Esophagus mucosa (tissue), 1 donor: ENCODE measurements around the gene SEMA4D. TPM values are rescaled to one million over a fixed set of nuclear protein-coding genes. Genes with fewer than 3 reads are reported as not detected.
A peak's percentile ranks its signal among the peaks of the same experiment; 100 is the strongest.
"Not testable (repeated sequence)": the region's sequence is repeated elsewhere in the genome, so short reads cannot be mapped to it uniquely, and the experiment has no call there.

Experiments used
- ATAC-seq: fragments of 200-7000 bp; cut with Tn5 transposase; one replicate; pipeline ENCODE4 v1.9.1; 2020
- total RNA-seq: library from RNA; stranded (reverse); gene quantifications from one replicate; pipeline ENCODE4 v1.2.4, GENCODE V29; 2023
- donor health status: DM: yes; HTN: yes; CAD: no.

Gene SEMA4D
- total RNA-seq, 1 donor from 2014 or later, result 30.4 TPM

DNA sequence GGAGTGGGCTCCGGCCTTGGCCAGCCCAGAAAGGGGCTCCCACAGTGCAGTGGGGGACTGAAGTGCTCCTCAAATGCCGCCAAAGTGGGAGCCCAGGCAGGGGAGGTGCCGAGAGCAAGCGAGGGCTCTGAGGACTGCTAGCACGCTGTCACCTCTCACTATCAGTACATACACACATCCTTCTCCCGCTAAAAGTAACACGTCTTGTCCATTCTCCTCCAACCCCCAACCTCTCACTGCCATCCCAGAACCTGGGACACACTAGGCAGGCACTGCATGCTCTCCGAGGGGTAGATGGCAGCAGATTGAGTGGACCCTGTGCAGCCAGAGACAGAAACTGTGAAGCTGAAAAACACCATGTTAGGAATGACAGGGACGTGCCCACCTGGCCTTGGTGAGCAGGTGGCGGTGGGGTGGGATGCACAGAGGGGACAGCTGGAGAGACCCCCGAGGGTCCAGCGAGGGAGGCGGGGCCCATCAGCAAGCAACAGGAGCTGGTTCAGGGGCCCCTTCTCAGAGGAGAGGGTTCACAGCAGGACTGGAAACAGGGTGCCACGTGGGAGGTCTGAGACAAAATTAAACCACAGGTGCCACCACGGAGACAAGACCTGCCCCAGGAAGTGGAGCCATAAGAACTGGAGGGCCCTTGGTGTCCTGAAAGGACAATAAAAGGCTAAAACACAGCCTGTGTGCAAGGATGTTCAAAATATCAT, 16.9 kb downstream of the SEMA4D start:
- no peak for ATAC-seq

DNA sequence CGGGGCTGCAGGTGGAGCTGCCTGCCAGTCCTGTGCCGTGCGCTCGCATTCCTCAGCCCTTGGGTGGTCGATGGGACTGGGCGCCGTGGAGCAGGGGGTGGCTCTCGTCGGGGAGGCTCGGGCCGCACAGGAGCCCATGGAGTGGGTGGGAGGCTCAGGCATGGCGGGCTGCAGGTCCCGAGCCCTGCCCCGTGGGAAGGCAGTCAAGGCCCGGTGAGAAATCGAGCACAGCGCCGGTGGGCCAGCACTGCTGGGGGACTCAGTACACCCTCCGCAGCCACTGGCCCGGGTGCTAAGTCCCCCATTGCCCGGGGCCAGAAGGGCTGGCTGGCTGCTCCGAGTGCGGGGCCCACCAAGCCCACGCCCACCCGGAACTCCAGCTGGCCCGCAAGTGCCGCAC, 17.5 kb downstream of the SEMA4D start:
- ATAC-seq, result not testable (repeated sequence)

DNA sequence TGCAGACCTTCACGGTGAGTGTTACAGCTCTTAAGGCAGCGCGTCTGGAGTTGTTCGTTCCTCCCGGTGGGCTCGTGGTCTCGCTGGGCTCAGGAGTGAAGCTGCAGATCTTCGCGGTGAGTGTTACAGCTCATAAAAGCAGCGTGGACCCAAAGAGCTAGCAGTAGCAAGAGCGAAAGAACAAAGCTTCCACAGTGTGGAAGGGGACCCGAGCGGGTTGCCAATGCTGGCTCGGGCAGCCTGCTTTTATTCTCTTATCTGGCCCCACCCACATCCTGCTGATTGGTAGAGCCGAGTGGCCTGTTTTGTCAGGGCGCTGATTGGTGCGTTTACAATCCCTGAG, 18.3 kb downstream of the SEMA4D start:
- not testable (repeated sequence) for ATAC-seq

DNA sequence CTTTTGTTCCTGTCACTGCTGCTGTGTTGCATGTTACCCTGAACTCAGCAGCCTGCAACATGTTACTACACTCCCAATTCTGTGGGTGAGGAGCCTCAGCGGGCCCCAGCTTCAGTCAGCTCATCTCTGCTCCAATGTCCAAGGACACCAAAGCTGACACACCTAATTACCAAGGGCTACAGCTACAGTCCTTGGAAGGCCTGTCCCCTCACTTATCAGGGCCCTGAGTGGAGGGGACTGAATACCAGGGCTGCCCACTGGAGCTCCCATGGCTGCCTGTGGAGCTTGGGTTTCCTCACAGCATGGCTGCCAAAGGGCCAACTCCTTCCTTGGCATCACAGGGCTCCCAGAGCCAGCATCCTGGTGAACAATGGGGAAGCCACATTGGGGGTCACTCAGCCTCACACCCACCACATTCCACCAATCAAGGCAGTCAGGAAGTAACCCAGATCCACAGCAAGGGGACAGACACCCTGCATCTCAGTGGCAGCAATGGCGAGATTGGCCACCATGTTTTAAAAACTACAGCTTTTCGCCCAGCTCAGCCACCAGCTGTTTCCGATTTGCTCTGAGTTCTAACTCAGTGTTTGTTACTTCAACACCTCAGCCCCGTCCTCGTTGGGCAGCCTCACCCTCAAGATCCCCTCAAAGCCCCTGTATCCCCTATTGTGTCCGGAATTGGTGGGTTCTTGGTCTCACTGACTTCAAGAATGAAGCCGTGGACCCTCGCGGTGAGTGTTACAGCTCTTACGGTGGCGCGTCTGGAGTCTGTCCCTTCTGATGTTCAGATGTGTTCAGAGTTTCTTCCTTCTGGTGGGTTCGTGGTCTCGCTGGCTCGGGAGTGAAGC, 18.9 kb downstream of the SEMA4D start:
- no peak for ATAC-seq

DNA sequence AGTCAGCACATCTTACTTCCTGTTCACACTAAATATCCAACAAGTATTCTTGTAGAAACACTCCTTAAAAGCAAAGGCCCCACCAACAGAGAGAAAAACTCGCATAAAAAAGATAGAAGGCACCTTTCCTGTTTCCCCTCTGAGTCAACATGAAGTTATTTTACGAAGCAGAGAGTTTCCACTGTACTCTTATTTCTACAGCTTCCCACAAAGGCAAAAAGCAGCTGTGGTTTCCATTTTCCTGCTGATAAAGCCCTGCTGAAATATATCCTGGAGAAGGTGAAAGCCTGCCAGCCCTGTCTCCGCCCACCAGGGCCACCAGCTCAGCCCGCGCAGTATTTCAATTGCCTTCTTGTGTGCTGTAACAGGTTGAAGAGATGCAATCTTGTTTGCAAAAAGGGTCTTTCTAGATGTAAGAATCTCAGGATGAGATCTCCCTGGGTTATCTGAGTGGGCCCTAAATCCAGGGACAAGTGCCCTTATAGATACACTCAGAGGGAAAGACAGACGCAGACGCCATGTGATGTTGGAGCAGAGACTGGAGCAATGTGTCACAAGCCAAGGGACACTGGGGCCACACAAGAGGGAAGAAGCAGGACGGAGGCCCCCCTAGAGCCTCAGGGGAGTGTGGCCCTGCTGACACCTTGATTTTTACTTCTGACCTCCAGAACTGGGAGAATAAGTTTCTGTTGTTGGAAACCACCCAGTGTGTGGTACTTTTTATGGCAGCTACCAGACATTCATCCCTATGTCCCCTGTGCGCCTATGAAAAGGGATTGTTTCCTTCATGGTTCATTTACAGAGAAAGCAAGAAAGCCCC, 19.9 kb downstream of the SEMA4D start:
- no peak for ATAC-seq

DNA sequence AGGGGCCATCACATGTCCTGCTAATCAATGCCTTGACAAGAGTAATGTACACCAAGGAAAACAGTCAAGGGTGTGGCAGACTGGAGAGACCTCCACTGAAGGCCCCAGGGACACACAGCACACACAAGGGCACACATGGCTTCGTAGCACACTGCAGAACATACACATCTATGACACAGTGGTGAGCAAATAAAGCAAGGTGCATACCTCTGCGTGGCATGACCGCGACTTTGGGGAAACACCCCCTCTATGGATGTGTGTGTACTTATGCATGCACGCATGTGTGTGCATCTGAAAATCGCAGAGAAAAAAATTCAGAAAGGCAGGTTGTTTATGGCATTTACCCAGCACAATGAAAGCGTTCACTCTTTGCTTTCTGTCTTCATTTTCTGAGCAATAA, 20.5 kb downstream of the SEMA4D start:
- peak; percentile 21 for ATAC-seq

DNA sequence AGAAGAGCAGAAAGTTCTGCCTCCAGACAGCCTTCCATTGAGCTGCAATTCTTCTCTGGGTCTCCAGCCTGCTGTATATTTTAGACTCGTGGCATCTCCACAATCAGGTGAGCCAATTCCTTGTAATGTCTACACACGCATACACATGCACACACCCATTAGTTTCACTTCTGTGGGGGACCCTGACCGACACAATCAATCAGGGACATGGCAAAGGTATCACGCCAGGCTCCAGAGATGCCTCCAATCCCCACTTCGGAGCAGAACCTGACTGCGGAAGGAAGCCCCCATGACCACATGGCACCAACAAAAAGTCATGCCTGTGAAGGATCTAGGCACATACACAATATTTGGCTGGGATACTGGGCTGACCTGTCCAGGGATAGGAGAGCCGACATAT, 21.4 kb downstream of the SEMA4D start:
- ATAC-seq, result no peak

DNA sequence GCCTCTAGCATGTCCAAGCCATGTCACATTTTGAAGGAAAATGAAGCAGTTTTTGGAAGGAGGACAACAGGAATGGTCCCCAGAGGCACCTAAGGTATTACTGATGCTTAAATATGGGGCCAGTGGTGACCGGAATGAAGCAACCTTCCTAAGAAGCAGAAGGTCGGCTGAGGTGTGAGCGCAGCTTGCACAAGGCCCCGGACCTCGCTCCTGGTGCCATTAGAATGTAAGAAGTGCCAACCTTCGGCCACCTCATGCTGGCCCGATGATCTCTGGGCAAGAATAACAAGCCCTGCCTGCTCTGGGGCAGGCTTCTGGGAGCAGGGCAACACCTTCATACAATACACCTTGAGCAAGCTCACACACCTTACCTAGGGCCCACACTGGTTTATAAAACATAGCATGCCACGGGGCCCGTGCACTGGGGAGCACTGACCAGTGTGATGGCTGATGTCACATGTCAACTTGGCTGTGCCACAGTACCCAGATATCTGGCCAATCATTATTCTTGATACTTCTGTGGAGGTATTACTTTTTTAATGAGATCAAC, 21.9 kb downstream of the SEMA4D start:
- ATAC-seq, result peak; percentile 52

DNA sequence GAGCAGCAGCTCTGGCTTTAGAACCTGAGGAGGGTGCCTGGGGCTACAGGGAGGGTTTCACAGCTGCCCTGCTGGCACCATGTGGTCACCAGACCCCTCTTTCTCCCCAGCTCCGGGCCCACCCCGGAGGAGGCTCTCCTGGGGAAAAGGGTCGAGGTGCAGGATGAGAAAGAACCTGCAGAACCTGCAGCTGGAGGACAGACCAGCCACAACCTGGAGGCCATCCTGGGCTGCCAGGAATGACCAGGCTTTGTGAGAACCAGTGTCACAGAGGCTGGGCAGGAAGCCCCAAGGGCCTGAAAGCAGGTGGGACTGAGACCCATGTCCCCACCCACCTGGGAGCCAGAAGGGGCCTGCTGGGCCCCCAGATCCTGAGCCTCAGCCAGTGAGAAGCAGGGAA, 23.0 kb downstream of the SEMA4D start:
- ATAC-seq, result peak; percentile 7

DNA sequence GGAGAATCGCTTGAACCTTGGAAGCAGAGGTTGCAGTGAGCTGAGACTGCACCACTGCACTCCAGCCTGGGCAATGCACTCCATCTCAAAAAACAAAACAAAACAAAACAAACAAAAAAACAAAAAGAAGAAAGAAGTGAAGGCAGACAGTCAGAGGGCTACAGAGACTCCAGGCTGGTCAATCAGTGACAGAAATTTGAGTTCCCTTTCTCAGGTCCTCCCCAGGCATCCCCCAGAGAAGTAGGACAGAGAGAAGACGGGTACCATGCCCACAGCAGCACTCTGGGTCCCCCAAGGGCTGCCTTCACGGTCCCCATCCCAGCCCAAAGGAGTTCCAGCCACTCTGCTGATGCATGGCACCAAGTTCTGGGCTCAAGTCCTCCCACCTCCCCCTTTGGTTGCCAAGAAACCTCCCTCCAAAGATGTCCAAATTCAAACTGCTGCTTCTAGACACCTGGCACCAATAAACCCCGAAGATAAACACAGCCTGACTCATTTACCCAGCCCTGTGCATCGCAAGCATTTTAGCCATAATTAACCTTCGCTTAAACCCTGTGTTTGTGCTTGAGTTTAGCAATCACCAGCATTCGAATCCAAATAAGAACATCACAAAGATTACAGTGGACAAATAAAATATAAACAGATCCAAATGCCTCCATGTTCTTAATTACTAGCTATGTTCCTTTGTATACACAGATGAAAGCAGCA, 24.0 kb downstream of the SEMA4D start:
- ATAC-seq, result no peak

DNA sequence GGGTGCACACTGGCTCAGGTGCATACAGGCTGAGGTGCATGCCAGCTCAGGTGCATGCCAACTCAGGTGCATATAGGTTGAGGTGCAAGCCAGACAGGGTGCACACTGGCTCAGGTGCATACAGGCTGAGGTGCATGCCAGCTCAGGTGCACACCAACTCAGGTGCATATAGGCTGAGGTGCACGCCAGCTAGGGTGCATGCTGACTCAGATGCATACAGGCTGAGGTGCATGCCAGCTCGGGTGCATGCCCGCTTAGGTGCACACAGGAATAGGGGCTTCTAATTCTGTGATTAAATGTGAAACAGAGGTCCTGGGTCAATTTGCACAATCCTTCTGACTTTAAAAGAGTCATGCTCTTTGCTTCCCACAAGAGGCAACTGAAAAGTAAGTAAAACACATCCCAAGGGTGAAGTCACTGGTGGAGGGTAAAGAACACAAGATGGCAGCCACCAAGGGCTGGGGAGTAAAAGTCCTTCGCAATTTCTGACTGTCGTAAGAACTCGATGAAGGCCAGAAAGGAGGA, 26.1 kb downstream of the SEMA4D start:
- ATAC-seq, result not testable (repeated sequence)

DNA sequence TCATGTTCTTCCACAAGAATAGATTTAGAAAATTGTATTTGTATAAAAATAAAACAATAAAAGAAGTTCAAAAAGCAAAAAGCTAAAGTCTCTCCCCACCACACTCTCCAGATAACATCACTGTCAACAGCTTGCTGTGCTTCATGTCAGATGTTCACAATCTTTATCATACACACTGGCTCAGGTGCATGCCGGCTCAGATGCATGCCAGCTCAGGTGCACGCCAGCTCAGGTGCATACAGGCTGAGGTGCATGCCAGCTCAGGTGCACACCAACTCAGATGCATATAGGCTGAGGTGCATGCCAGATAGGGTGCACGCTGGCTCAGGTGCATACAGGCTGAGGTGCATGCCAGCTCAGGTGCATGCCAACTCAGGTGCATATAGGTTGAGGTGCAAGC, 26.5 kb downstream of the SEMA4D start:
- no peak for ATAC-seq

DNA sequence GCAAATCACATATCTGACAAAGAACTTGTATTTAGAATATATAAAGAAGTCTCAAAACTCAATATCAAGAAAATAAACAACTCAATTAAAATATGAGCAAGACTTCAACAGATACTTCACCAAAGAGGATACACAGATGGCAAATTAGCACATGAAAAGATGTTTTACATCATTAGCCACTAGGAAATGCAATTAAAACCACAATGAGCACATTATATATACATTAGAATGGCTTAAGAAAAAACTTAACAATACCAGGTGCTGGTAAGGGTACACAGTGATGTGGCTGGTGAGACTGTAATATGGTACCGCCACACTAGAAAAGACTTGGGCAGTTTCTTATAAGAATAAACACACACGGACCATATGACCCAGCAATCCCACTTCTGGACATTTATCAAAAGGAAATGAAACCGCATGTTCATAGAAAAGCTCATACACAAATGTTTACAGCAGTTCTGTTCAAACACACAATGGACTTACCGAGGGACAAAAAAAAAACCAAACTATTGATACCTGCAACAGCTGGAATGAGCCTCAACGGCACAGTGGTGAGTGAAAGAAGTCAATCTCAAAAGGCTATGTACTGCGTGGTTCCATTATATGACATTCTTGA, 27.6 kb downstream of the SEMA4D start:
- ATAC-seq, result no peak

DNA sequence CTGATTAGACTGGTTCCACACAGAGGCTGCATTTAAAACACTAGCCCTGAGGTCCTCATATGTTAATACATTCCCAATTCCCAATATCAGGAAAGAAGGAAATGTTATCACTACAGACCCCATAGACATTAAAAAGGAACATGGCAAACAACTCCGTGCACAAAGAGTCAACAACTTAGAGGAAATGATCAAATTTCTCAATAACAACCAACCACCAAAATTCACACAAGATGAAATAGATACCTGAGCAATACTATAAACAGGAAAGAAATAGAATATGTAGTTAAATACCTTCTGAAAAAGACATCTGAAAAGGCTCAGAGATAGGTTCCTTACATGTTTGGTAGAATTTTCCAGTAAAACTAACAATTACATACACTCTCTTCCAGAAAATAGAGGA, 28.9 kb downstream of the SEMA4D start:
- ATAC-seq, result no peak

DNA sequence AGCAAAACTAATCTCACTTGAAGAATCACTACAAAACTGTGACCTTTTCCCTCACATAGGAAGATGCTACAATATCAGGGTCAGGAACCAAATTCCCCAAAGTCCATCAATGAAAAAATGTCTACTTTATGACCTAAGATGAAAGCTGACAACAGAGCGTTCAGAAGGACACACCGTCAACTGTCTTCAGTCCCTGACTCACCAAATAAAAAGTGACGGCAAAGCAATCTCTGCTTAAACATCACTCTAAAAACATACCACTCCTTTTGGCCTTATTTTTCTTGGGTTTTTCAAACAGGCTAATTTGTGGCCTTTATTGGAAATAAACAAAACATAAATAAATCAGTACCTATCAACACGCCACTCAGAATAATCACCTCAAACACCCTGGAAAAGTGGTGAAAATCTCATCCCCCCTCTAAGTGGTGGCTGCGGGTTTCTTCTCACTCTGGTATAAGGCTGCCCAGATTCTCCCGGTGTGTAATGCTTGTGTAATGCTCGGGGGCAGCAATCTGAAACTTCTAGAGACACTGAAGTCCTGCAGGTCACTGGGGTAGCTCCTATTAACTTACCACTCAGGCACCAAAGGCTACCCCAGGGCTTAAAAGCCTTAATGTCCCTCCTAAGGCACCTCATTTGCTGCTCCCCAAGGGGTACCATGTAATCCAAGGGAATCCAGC, 29.5 kb downstream of the SEMA4D start:
- ATAC-seq, result no peak

DNA sequence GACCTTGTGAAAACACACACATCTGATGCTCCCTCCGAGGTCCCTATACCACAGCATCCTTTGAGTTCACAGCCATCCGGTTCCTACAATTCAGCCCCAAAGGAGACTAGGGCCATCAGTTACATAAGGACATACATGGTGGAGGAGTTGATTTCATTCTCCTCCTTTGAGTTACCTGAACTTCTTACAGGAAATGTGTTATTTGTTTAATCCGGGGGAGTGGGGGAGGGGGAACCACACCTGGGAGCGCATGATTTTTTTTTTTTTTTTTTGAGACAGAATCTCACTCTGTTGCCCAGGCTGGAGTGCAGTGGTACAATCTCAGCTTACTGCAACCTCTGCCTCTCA, 30.7 kb downstream of the SEMA4D start:
- no peak for ATAC-seq

DNA sequence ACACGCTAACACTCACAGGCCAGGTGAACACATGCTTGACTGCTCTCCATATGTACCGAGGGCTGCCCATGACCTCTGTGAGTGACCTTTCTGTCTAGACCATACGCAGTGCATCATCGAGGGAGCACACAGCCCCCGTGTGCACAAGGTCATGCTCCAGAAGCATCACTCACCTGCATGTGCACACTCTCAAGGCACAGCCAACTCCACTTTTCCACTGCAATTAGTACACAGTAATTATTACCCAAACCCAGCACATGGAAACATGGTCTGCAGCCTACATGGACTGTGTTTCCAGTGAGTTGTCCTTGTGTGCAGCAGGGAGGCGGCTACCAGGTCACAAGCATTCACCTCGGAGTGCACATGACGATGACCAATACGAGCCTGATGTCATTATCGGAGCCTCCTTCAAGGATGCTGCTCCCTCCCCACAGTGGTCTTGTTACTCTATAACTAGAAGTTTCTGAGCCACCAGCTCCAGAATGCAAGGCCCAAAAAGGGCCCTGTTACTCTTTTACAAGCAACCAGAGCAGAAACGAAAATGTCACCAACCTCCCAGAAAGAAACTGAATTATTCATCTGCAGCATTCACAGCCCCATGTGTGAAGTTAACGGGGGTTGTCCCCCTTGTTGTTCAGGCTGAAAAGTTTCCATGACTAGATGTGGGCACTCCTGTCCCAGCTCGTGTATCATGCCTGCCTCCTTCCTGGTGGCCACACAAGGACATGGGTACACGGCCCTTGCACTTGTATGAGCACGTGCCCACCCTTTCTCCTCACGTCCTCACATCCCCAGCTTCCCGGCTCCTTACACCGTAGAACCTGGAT, 31.2 kb downstream of the SEMA4D start:
- ATAC-seq, result peak; percentile 9

DNA sequence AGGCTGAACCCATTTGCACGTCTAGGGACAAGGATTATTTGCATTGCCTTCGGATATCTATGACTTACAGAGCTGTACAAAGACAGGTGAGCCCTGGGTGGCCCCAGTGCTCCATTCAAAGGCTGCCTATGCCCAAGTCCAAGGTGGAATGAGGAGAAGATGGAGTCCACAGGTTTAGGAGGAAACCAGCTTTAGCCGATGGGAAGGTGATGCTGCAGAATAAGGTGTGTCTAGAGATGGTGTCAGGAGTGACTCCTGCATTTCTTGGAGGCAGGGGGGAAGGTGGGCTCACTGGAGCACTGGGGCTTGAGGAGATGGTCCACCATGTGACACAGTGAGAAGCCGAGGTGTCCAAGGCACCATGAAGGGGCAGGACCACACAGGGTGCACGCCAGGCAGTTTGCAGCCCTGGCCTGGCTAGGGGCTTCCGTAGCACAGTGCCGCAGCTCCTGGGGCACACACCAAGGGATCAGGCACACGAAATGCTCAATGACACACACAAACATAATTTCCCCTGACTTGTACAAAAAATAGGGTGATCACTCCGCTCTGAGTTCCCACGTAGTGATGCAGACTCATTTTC, 32.1 kb downstream of the SEMA4D start:
- no peak for ATAC-seq

DNA sequence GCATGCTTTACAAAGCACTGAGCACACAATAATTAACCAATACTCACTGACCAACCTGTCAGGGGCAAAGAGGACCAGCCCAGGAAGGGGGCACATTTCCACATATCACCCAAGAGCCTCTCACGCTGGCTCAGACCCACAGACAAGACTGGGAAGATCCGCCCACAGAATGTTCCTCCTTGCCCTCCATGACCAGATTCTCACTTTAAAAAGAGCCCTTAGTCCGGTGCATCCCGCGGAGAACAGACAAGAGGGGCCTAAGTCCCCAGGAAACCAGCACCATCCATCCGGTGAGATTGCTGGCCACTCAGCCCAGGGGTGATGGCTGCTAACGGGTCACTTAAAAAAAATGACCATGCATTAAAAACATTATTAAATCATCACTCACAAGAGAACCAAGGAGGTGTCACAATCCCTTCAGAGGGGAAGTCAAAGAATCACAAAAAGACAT, 32.9 kb downstream of the SEMA4D start:
- ATAC-seq, result no peak
